ENCODE data around the gene SLC1A7.

DNA sequence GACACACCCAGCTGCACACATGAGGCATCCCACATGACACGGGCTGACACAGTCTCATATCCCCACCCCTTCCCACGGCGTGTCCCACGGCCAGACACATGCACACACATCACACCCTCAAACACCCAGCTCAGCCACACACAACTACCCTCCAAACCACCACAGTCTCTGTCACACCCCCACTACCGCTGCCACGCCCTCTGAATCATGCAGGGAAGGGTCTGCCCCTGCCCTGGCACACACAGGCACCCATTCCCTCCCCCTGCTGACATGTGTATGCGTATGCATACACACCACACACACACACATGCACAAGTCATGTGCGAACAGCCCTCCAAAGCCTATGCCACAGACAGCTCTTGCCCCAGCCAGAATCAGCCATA, 57.9 kb downstream of the SLC1A7 start:
- no peak for TF ChIP-seq TAF1 (IDR thresholded peaks at IDR 0.05; ENCODE audit: low read depth, low read length)
- no peak for TF ChIP-seq POLR2A (IDR thresholded peaks at IDR 0.05; ENCODE audit: low read depth, low read length)

Measured in GM12891 (cell line).